A549 (cell line): ENCODE measurements around the gene CHST6. TPM values are rescaled to one million over a fixed set of nuclear protein-coding genes. Genes with fewer than 3 reads are reported as not detected.
A peak's percentile ranks its signal among the peaks of the same experiment; 100 is the strongest.
"Not testable (repeated sequence)": the region's sequence is repeated elsewhere in the genome, so short reads cannot be mapped to it uniquely, and the experiment has no call there.

ENCODE experiments used
- ATAC-seq, 2 experiments: fragments of 200-7000 bp in 1 of 2; fragments of >200 bp in 1 of 2; cut with Nextera tagmentation in 1 of 2; cut with Tn5 transposase in 1 of 2; 3 replicates each; pipeline versions ENCODE4 v1.8.0 to v1.9.1; 2018 to 2020; ENCODE audit warnings: mild to moderate bottlenecking in 1 of 2, moderate library complexity in 1 of 2
- CTCF ChIA-PET: fragments of 300-600 bp; sonication (Branson Sonifier 250); formaldehyde crosslinking; extraction: SDS; loops from one replicate; lab custom pipeline; 2021; ENCODE audit warnings: antibody characterized with exemption, inconsistent platforms; lab: Yijun Ruan, JAX
- POLR2A ChIA-PET: fragments of 350-600 bp; formaldehyde crosslinking; extraction: SDS; loops from one replicate; lab custom pipeline; 2021; ENCODE audit warnings: antibody characterized with exemption, inconsistent platforms; lab: Yijun Ruan, JAX
- DNase-seq, 2 experiments: peaks; one replicate each; pipeline versions ENCODE4 v3.0.0 to v3.0.0-alpha.2; 2011 to 2016; ENCODE audit warnings: low read depth in 1 of 2, low spot score in 1 of 2
- FAIRE-seq: peaks from 2 replicates; lab custom pipeline; 2011; peaks lifted over from hg19 to GRCh38; lab: Jason Lieb, UNC
- H3K27ac ChIP-seq, 2 experiments: fragments of >200 bp; sonication (Bioruptor Twin); formaldehyde crosslinking; 3 replicates each; pipeline ENCODE4 v1.5.1; 2016 to 2017
- H3K4me1 ChIP-seq: fragments of >200 bp; sonication (Bioruptor Twin); formaldehyde crosslinking; 3 replicates; pipeline ENCODE4 v1.6.1; 2016
- H3K4me2 ChIP-seq: fragments of >200 bp; sonication (Bioruptor Twin); formaldehyde crosslinking; 3 replicates; pipeline ENCODE4 v1.6.1; 2016
- H3K4me3 ChIP-seq: fragments of >200 bp; sonication (Bioruptor Twin); formaldehyde crosslinking; 3 replicates; pipeline ENCODE4 v1.5.1; 2016
- H3K9me3 ChIP-seq: fragments of >200 bp; sonication (Bioruptor Twin); formaldehyde crosslinking; 3 replicates; pipeline ENCODE4 v1.6.1; 2016
- CHD2 ChIP-seq: fragments of 150-350 bp; IDR thresholded peaks from 2 replicates; pipeline ENCODE4 v1.6.1; 2014; ENCODE audit warnings: low read length; ENCODE audit not compliant: partially characterized antibody
- E2F6 ChIP-seq: IDR thresholded peaks from 2 replicates; pipeline ENCODE4 v1.6.1; 2012; ENCODE audit warnings: low read depth, borderline replicate concordance
- ESRRA ChIP-seq: fragments of 150-350 bp; IDR thresholded peaks from 2 replicates; pipeline ENCODE4 v1.6.1; 2014; ENCODE audit warnings: mild to moderate bottlenecking, low read length, borderline replicate concordance
- HES2 ChIP-seq: fragments of >200 bp; sonication (Bioruptor Twin); formaldehyde crosslinking; IDR thresholded peaks from 2 replicates; pipeline ENCODE4 v1.6.1; 2016
- HEYL ChIP-seq: fragments of 250-450 bp; sonication (Bioruptor Pico); IDR thresholded peaks from 2 replicates; pipeline ENCODE4 v1.8.0; 2021; ENCODE audit warnings: mild to moderate bottlenecking, moderate library complexity
- HOXA7 ChIP-seq: fragments of 250-450 bp; sonication (Bioruptor Pico); IDR thresholded peaks from 2 replicates; pipeline ENCODE4 v1.5.0; 2020; ENCODE audit warnings: mild to moderate bottlenecking, moderate library complexity
- MAFK ChIP-seq: fragments of 450-650 bp; IDR thresholded peaks from 2 replicates; pipeline ENCODE4 v1.6.1; 2014; ENCODE audit not compliant: partially characterized antibody
- NPAS2 ChIP-seq: fragments of 250-450 bp; sonication (Bioruptor Pico); IDR thresholded peaks from 2 replicates; pipeline ENCODE4 v1.8.0; 2022; ENCODE audit warnings: mild to moderate bottlenecking, moderate library complexity, borderline replicate concordance
- NR3C1 ChIP-seq: fragments of >200 bp; sonication (Bioruptor Twin); formaldehyde crosslinking; IDR thresholded peaks from 3 replicates; pipeline ENCODE4 v1.6.1; 2017
- PHF8 ChIP-seq: fragments of 200-600 bp; sonication (generic); IDR thresholded peaks from 2 replicates; pipeline ENCODE4 v1.6.1; 2016; ENCODE audit warnings: low read depth, mild to moderate bottlenecking, antibody characterized with exemption, moderate library complexity, borderline replicate concordance
- REST ChIP-seq: fragments of 200-600 bp; sonication (generic); IDR thresholded peaks from 2 replicates; pipeline ENCODE4 v1.6.1; 2016; ENCODE audit warnings: antibody characterized with exemption, mild to moderate bottlenecking, moderate library complexity
- TP53 ChIP-seq: fragments of 250-450 bp; sonication (Bioruptor Pico); IDR thresholded peaks from 2 replicates; pipeline ENCODE4 v1.5.0; 2021; ENCODE audit warnings: mild to moderate bottlenecking, moderate library complexity
- ZNF302 ChIP-seq: fragments of 250-450 bp; sonication (Bioruptor Pico); IDR thresholded peaks from 2 replicates; pipeline ENCODE4 v1.9.0; 2021; ENCODE audit warnings: inconsistent platforms, mild to moderate bottlenecking, moderate library complexity
- WGBS: methylation state at CpG from one replicate; pipeline ENCODE4 v1.1.6; 2017; ENCODE audit errors: missing lambda C conversion rate; 5-methylcytosine and 5-hydroxymethylcytosine counted together
- polyA plus RNA-seq, 4 experiments: library from polyadenylated mRNA; depleted of rRNA in 3 of 4; stranded (reverse); fragments of >200 nt; fragmentation: RNase III in 1 of 4; extraction: RNeasy Plus Mini Kit Qiagen cat#74134 plus additional on column Dnase treatment in 1 of 4; gene quantifications; 2 replicates in 3 of 4; 3 replicates in 1 of 4; pipeline ENCODE4 v1.2.3, GENCODE V29; 2011 to 2017
- TF ChIP-seq, protein P1 (sequence below): fragments of 250-450 bp; sonication (Bioruptor Pico); IDR thresholded peaks from 2 replicates; pipeline ENCODE4 v1.5.0; 2021; ENCODE audit warnings: mild to moderate bottlenecking, moderate library complexity, borderline replicate concordance

Gene CHST6
- polyA plus RNA-seq, 2 of the 4 experiments (the other 2 are of a cell fraction): 0.37 to 0.74 TPM

DNA sequence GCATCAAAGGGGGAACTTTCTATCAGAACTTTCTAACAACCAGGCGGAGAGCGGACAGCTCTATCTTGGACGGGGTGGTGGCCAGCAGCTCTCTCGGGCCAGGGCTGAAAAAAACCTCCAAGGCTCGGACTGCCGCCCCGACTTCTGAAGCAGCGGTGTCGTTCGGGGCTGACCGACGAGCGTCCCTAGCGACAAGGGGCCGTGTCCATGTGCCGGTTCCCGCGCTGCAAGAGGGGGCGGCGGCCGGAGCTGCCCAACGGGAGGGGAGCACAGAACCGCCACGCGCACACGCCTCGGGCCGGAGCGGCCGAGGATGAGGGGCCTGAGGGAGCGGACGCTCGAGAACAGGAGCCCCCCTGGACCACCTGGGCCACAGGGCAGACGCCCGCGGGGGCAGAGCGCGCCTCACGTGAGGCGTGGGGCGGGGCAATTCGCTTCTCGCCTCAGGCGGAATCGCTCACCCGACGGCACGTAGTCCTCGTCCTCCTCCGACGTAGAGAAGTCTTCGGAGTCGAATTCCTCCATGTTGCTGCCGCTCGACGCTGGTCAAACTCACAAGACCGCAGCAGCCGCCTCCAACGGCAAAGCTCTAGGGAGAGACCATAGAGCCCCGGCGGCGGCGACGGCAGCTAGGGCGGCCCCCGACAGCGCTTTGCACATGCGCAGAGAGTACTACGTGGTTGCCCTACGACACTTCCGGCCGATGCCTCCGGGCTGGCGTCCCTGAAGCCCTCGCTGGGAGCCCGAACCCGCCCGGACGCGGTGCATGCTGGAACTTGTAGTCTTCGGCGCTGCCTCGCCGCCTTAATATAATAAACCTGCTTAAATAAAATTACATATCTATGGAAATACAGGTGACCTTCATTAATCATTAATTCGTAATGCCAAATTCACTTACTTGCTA is 62.2 kb downstream of the CHST6 start, which contains the start of gene CFDP1 (continued):
- TF ChIP-seq REST (no peak), ESRRA (no peak), CHD2 (no peak), ZNF302 (CRISPR knock-in tag) (no peak), E2F6 (peak; percentile 99), HEYL (CRISPR knock-in tag) (no peak), PHF8 (peak; percentile 79), HOXA7 (CRISPR knock-in tag) (no peak), NR3C1 (no peak), MAFK (no peak), TP53 (CRISPR knock-in tag) (0 out of 2 replicates have a peak, but pooled peaks have one; percentile 7)
- TF ChIP-seq, protein P1, sequence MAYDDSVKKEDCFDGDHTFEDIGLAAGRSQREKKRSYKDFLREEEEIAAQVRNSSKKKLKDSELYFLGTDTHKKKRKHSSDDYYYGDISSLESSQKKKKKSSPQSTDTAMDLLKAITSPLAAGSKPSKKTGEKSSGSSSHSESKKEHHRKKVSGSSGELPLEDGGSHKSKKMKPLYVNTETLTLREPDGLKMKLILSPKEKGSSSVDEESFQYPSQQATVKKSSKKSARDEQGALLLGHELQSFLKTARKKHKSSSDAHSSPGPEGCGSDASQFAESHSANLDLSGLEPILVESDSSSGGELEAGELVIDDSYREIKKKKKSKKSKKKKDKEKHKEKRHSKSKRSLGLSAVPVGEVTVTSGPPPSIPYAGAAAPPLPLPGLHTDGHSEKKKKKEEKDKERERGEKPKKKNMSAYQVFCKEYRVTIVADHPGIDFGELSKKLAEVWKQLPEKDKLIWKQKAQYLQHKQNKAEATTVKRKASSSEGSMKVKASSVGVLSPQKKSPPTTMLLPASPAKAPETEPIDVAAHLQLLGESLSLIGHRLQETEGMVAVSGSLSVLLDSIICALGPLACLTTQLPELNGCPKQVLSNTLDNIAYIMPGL (CRISPR knock-in tag): no peak; the same call in 1 of the 2 replicates

DNA sequence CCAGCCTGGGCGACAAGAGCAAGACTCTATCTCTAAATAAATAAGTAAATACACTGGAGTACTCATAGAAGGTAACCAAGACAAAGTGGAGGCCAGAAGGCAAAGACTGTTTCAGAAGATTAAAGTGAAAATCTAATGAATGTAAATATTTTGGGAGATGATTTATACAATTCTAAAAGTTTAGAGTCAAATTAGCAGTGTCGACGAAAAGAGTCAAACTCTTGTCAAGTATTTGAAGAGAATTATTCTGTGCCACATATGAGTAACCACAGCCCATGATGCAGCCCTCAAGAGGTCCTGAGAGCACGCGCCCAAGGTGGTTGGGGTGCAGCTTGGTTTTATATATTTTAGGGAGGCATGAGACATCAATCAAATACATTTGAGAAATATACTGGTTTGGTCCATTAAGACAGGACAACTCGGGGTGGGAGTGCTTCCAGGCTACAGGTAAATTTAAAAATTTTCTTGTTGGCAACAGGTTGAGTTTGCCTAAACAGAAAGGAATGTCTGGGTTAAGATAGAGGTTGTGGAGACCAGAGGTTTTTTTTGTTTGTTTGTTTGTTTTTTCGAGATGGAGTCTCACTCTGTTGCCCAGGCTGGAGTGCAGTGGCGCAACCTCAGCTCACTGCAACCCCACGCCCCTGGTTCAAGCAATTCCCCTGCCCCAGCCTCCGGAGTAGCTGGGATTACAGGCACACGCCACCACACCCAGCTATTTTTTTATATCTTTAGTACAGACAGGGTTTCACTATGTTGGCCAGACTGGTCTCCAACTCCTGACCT is 65.4 kb downstream of the CHST6 start:
- no peak for ATAC-seq
- no peak overlapping the region for H3K4me3 ChIP-seq
- 91% methylated on average over 11 of the region's 11 CpGs for WGBS
- TF ChIP-seq HES2 (no peak), NPAS2 (CRISPR knock-in tag) (no peak), MAFK (peak; percentile 57)
- TF ChIP-seq, all 56 proteins: peak for 1
- H3K27ac ChIP-seq: no peak overlapping the region
- CTCF ChIA-PET: no interaction called here
- peaks cover 10% of the 10 kb centered on the region; the same call in 1 of the 3 replicates for H3K4me1 ChIP-seq
- FAIRE-seq: no peak
- no peak overlapping the region for H3K4me2 ChIP-seq
- POLR2A ChIA-PET: no interaction called here
- no peaks in the 10 kb centered on the region for H3K9me3 ChIP-seq
- no peak for DNase-seq

- not testable (repeated sequence) for H3K4me3 ChIP-seq, ATAC-seq, DNase-seq, H3K4me2 ChIP-seq, H3K4me1 ChIP-seq, H3K9me3 ChIP-seq, H3K27ac ChIP-seq, FAIRE-seq
- ChIA-PET POLR2A (interaction anchor here (0.7 kb wide), 1 partner anchor 223 kb away, joined by 3 read pairs; no protein-coding TSS in a partner anchor), CTCF (interaction anchor here (1.6 to 1.7 kb wide), 3 partner anchors 14 to 193 kb away, joined by 3 to 5 read pairs (median 5); no protein-coding TSS in a partner anchor)
- 72% methylated on average over 2 of the region's 2 CpGs for WGBS
Observed at GRCh38 chr16:75426524-75426923, 68.7 kb downstream of the CHST6 start.

- H3K4me2 ChIP-seq, H3K4me3 ChIP-seq, H3K27ac ChIP-seq, DNase-seq, FAIRE-seq, ATAC-seq, H3K9me3 ChIP-seq, H3K4me1 ChIP-seq, POLR2A ChIA-PET: not testable (repeated sequence)
- WGBS: 90% methylated on average over 18 of the region's 18 CpGs
- CTCF ChIA-PET: interaction anchor here (0.6 to 1.3 kb wide), 3 partner anchors 8 to 174 kb away, joined by 3 to 5 read pairs (median 4); partner anchors contain the start of gene CFDP1
Observed at GRCh38 chr16:75424105-75424762, 71.0 kb downstream of the CHST6 start.
